Esophagus muscularis mucosa (tissue), 4 donors: ENCODE results near the gene PLEKHA6. TPM values are rescaled to one million over a fixed set of nuclear protein-coding genes. Genes with fewer than 3 reads are reported as not detected.

Experiments
- DNase-seq: peaks from one replicate; pipeline ENCODE4 v3.0.0-alpha.2; 2017; ENCODE audit errors: extremely low spot score
- H3K27ac ChIP-seq, 4 donors: fragments of 200-600 bp; sonication (generic); replicated peaks in 1 of 4; 1 replicate in 3 of 4; 2 replicates in 1 of 4; pipeline ENCODE4 v1.5.1; 2016 to 2019; ENCODE audit warnings: mild to moderate bottlenecking in 1 of 4
- H3K27me3 ChIP-seq, 4 donors: fragments of 200-600 bp; sonication (generic); one replicate each; pipeline versions ENCODE4 v1.5.1 to v1.6.0; 2016 to 2019
- H3K36me3 ChIP-seq, 4 donors: fragments of 200-600 bp; sonication (generic); one replicate each; pipeline ENCODE4 v1.5.1; 2016 to 2019
- H3K4me1 ChIP-seq, 4 donors: fragments of 200-600 bp; sonication (generic); one replicate each; pipeline ENCODE4 v1.5.1; 2016 to 2019
- H3K4me3 ChIP-seq, 4 donors: fragments of 200-600 bp; sonication (generic); 1 replicate in 2 of 4; 2 replicates in 2 of 4; pipeline ENCODE4 v1.5.1; 2016 to 2019; ENCODE audit warnings: mild to moderate bottlenecking in 4 of 4, moderate library complexity in 1 of 4
- H3K9me3 ChIP-seq, 4 donors: fragments of 200-600 bp; sonication (generic); 1 replicate in 3 of 4; 2 replicates in 1 of 4; pipeline ENCODE4 v1.5.1; 2016 to 2019
- EP300 ChIP-seq: sonication (generic); formaldehyde crosslinking; IDR thresholded peaks from one replicate; pipeline ENCODE4 v1.6.1; 2017; ENCODE audit warnings: antibody characterized with exemption
- POLR2A ChIP-seq: fragments of 450-650 bp; IDR thresholded peaks from one replicate; pipeline ENCODE4 v1.6.1; 2017; ENCODE audit warnings: antibody characterized with exemption, moderate library complexity, mild to moderate bottlenecking, low read depth
- POLR2AphosphoS5 ChIP-seq, 2 donors: sonication (generic); formaldehyde crosslinking; IDR thresholded peaks; one replicate each; pipeline ENCODE4 v1.6.1; 2017; ENCODE audit warnings: antibody characterized with exemption in 2 of 2
- WGBS: methylation state at CpG from one replicate; pipeline ENCODE4 v1.1.5; 2018; 5-methylcytosine and 5-hydroxymethylcytosine counted together
- intact Hi-C: fragments of 100-400 bp; cut with DNase I; formaldehyde crosslinking; loops from one replicate; pipeline ENCODE4 v1.15.1; 2023
- total RNA-seq, 4 donors: library from RNA; depleted of rRNA; stranded (reverse); fragments of >200 nt; gene quantifications; one replicate each; pipeline versions ENCODE4 v1.1.0 to v1.2.1, GENCODE V29; 2016
- TF ChIP-seq, protein P1 (sequence below), 3 experiments: fragments of 200-600 bp in 2 of 3; fragments of 450-650 bp in 1 of 3; sonication (generic) in 2 of 3; IDR thresholded peaks; one replicate each; pipeline ENCODE4 v1.5.1; 2017 to 2019; ENCODE audit warnings: antibody characterized with exemption in 3 of 3, mild to moderate bottlenecking in 2 of 3, moderate library complexity in 1 of 3

The PLEKHA6 gene
- total RNA-seq, 4 donors from 2014 or later: 11.9 to 22.4 (median 15.9) TPM

DNA sequence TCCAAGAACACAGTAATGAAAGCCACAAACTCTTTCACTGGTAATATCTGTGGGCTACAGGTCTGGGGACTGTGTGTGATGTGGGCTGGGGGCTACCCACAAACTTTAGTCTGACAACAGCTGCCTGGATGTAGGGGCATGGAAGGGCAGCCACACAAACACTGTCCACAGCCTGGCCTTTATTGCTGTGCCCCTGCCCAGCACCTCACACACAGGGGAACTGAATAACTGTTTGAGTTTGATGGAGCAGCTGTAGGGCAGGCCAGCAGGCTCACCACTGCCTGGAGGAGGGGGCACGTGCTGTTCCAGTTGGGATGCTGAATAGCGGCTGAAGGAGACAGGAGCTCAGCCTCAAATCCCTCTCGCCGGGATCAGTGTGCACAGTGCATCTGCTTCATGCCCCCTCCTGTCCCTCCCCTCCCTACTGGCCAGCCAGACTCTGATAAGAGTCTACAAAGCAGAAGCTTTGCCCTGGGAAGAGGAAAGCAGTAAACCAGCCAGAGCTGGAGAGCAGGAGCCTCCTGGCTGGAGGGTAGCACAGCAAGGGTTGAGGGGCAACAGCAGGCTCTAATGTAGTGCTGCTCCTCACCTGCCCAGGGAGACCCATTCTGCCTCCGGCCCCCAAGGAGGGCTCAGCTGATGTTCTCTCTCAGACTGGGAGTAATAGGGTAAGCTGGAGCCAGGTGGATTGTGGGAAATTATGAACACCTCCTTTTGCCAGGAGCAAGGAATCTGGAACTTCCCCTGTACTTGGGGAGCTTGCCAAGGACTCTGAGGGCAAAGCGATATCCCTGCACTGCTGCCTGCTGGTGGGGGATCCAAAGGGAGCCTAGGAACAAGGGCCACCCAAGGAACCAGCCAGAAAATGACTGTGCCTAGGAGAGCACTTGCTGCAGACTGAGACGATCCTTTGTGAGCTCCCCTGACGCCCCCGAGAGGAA, 75.7 kb downstream of the PLEKHA6 start:
- TF ChIP-seq POLR2AphosphoS5 (IDR thresholded peaks at IDR 0.05) (no peak), EP300 (no peak), POLR2A (no peak)
- TF ChIP-seq, protein P1, sequence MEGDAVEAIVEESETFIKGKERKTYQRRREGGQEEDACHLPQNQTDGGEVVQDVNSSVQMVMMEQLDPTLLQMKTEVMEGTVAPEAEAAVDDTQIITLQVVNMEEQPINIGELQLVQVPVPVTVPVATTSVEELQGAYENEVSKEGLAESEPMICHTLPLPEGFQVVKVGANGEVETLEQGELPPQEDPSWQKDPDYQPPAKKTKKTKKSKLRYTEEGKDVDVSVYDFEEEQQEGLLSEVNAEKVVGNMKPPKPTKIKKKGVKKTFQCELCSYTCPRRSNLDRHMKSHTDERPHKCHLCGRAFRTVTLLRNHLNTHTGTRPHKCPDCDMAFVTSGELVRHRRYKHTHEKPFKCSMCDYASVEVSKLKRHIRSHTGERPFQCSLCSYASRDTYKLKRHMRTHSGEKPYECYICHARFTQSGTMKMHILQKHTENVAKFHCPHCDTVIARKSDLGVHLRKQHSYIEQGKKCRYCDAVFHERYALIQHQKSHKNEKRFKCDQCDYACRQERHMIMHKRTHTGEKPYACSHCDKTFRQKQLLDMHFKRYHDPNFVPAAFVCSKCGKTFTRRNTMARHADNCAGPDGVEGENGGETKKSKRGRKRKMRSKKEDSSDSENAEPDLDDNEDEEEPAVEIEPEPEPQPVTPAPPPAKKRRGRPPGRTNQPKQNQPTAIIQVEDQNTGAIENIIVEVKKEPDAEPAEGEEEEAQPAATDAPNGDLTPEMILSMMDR (IDR thresholded peaks at IDR 0.05): no peak
- Histone ChIP-seq H3K9me3 (no peaks in the 10 kb centered on the region), H3K27ac (peak overlapping the region in 1 of 4 donors; percentile 4), H3K4me1 (peaks cover 34 to 53% (median 43%) of the 10 kb centered on the region in 4 donors), H3K4me3 (no peak overlapping the region), H3K27me3 (peaks cover 0 to 52% (median 0%) of the 10 kb centered on the region in 4 donors), H3K36me3 (no peaks in the 10 kb centered on the region)
- 56% methylated on average over 8 of the region's 9 CpGs for WGBS
- no peak for DNase-seq
- intact Hi-C loops: no loop called here

DNA sequence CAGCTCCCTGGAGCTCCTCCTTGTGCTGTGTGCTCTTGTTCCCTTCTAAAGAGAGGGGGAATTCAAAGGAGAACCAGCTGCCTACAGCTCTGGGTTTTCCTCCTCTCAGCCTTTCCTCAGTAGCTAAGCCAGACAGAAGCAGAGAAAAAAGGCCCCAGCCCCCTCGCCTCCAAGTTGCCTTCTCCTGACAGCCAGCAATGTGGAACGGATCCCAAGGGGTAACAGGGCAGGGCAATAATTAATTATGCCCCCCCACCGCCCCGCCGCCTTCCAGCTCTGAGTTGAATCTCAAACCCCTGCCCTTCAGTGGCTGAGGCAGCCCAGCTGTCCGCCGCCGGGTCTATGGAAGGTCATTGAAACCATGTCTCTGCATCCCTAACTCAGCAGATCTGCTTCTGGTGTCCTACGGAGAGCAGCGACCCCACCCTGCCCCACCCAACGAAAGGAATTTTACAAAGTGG, 76.9 kb downstream of the PLEKHA6 start:
- H3K27me3 ChIP-seq: peaks cover 0 to 63% (median 0%) of the 10 kb centered on the region in 4 donors
- intact Hi-C loops: no loop called here
- TF ChIP-seq POLR2A (no peak), POLR2AphosphoS5 (IDR thresholded peaks at IDR 0.05) (no peak), EP300 (no peak)
- TF ChIP-seq, protein P1 (IDR thresholded peaks at IDR 0.05): no peak
- no peak for DNase-seq
- 66% methylated on average over 4 of the region's 11 CpGs for WGBS
- H3K9me3 ChIP-seq: no peaks in the 10 kb centered on the region
- H3K27ac ChIP-seq: peak overlapping the region in 3 of 4 donors; percentile 10 to 49 (median 10)
- H3K36me3 ChIP-seq: no peaks in the 10 kb centered on the region
- H3K4me1 ChIP-seq: peaks cover 24 to 52% (median 34%) of the 10 kb centered on the region in 4 donors
- no peak overlapping the region for H3K4me3 ChIP-seq

DNA sequence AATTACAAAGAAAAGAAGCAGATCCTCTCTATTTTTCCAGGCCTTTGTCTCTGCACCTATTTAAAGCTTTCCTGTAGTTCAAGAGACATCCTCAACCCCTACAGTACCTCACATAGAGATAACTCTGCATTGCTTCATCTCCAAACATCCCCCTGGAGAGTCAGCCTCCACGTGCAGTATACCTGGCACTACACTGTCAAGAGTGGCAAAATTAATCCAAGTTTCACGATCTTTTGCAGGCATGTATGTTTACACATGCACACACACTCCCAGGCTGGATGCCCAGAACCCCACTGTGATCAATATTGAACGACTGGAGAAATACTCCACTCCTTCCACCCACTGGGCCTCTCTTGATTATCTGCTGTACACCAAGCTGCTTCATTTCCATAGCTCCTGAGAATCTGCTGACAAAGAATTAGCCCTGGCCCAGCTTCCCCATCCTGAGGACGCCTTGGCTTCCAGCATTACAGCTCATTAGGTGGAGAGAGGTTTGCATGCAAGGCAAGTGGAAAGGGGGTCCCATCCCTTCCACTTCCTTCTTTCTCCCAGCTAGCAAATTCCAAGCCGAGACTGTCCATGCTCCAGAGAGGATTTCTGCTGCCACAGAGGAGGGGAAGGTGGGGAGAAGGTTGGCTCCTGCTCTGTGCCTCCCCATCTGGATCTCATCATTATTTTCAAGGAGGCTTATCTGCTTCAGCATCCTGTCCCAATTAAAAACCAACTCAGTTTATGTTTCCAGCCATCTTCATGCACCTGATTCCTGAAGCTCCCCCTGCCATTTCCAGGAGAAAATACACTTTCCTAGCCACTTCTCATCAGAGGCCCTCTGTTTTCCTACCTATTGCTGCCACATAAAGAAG, 79.4 kb downstream of the PLEKHA6 start:
- DNase-seq: no peak
- Histone ChIP-seq H3K27me3 (peaks cover 0 to 70% (median 3%) of the 10 kb centered on the region in 4 donors), H3K4me1 (peaks cover 10 to 46% (median 31%) of the 10 kb centered on the region in 4 donors), H3K9me3 (no peaks in the 10 kb centered on the region), H3K27ac (no peak overlapping the region), H3K36me3 (no peaks in the 10 kb centered on the region), H3K4me3 (no peak overlapping the region)
- intact Hi-C loops: no loop called here
- 63% methylated on average over 5 of the region's 5 CpGs for WGBS
- TF ChIP-seq POLR2AphosphoS5 (IDR thresholded peaks at IDR 0.05) (no peak), POLR2A (no peak), EP300 (no peak)
- TF ChIP-seq, protein P1 (IDR thresholded peaks at IDR 0.05): no peak

DNA sequence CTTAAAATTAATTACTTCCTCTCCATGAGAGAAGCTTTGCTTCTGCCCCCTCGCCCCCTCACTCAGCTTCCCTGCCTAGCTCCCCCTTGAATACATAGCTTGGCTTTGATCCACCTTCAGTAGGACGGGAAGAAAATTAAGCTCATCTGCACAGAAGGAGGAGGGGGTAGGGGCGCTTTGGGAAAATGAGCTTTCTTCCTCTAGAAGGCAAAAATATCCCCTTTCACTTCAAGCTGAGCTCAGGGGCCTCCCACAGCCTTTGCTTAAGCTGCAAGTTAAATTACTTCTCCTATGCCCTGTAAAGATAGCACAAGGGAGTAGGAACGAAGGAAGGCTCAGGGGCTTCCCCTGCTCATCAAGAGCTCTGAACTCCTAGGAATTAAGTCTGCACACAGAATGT, 80.8 kb downstream of the PLEKHA6 start:
- Histone ChIP-seq H3K27ac (no peak overlapping the region), H3K4me1 (peaks cover 3 to 39% (median 22%) of the 10 kb centered on the region in 4 donors), H3K36me3 (peaks cover 0 to 5% (median 0%) of the 10 kb centered on the region in 4 donors), H3K9me3 (no peaks in the 10 kb centered on the region), H3K4me3 (no peak overlapping the region), H3K27me3 (peaks cover 0 to 77% (median 3%) of the 10 kb centered on the region in 4 donors)
- WGBS: 46% methylated on average over 4 of the region's 4 CpGs
- TF ChIP-seq, protein P1 (IDR thresholded peaks at IDR 0.05): no peak
- TF ChIP-seq POLR2AphosphoS5 (IDR thresholded peaks at IDR 0.05) (no peak), EP300 (no peak), POLR2A (no peak)
- no peak for DNase-seq
- intact Hi-C loops: no loop called here
